Osteocyte (in vitro differentiated cells): Measurements from ENCODE around the gene OR8B8. TPM values are rescaled to one million over a fixed set of nuclear protein-coding genes. Genes with fewer than 3 reads are reported as not detected.
"Not testable (repeated sequence)": the region's sequence is repeated elsewhere in the genome, so short reads cannot be mapped to it uniquely, and the experiment has no call there.

Experiments used
- DNase-seq: peaks from one replicate; pipeline ENCODE4 v3.0.0; 2021; ENCODE audit warnings: mixed read lengths; ENCODE audit not compliant: unreplicated experiment; ENCODE audit errors: extremely low spot score
- H3K27ac Mint-ChIP-seq: one replicate; pipeline ENCODE4 v1.8.0; 2021; ENCODE audit warnings: mild to moderate bottlenecking, mixed read lengths; ENCODE audit not compliant: unreplicated experiment
- H3K27me3 Mint-ChIP-seq: one replicate; pipeline ENCODE4 v1.8.0; 2021; ENCODE audit warnings: mixed read lengths; ENCODE audit not compliant: unreplicated experiment
- H3K36me3 Mint-ChIP-seq: one replicate; pipeline ENCODE4 v1.8.0; 2021; ENCODE audit warnings: mixed read lengths; ENCODE audit not compliant: unreplicated experiment
- H3K4me1 Mint-ChIP-seq: one replicate; pipeline ENCODE4 v1.8.0; 2021; ENCODE audit warnings: mixed read lengths; ENCODE audit not compliant: unreplicated experiment
- H3K4me3 Mint-ChIP-seq: one replicate; pipeline ENCODE4 v1.8.0; 2021; ENCODE audit warnings: mild to moderate bottlenecking, moderate library complexity, mixed read lengths; ENCODE audit not compliant: unreplicated experiment
- H3K9me3 Mint-ChIP-seq: one replicate; pipeline ENCODE4 v1.8.0; 2021; ENCODE audit warnings: mixed read lengths; ENCODE audit not compliant: unreplicated experiment
- CTCF ChIP-seq: fragments of 200-600 bp; sonication (generic); IDR thresholded peaks from 2 replicates; pipeline ENCODE4 v1.5.0; 2021; ENCODE audit warnings: antibody characterized with exemption, mild to moderate bottlenecking, moderate library complexity
- total RNA-seq: library from RNA; stranded (reverse); gene quantifications from 2 replicates; pipeline ENCODE4 v1.2.1, GENCODE V29; 2021

OR8B8 gene
- total RNA-seq, 1 donor from 2014 or later, result not detected

DNA sequence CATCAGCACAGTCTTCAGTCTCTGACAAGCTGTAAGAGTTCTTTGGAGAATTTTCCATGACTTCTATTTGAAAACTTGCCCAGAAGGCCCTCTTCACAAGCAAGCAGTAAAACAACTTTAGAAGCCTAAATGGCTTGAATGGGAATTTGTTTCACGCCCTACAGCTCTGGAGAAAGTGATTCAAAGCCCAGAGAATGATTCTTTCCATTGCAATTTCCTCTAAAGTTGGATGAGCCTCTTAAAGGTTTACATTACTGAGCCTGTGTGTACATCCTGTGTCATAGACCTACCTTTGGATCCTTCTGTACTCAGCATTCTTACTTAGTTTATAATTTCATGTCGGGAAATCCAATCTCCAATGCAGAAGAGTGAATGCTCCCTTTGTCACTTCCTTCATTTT is 39.9 kb downstream of the OR8B8 start:
- Mint-ChIP-seq H3K4me3 (no peak overlapping the region), H3K36me3 (no peaks in the 10 kb centered on the region), H3K27me3 (peaks cover 34% of the 10 kb centered on the region), H3K9me3 (peaks cover 3% of the 10 kb centered on the region), H3K27ac (no peak overlapping the region), H3K4me1 (peaks cover 4% of the 10 kb centered on the region)
- DNase-seq, result no peak
- TF ChIP-seq CTCF, result no peak

DNA sequence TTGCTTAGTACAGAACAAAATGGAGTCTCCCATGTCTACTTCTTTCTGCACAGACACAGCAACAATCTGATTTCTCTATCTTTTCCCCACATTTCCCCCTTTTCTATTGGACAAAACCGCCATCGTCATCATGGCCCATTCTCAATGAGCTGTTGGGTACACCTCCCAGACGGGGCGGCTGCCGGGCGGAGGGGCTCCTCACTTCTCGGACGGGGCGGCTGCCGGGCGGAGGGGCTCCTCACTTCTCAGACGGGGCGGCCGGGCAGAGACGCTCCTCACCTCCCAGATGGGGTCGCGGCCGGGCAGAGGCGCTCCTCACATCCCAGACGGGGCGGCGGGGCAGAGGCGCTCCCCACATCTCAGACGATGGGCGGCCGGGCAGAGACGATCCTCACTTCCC is 42.3 kb downstream of the OR8B8 start:
- H3K36me3 Mint-ChIP-seq, H3K4me3 Mint-ChIP-seq, H3K27ac Mint-ChIP-seq, H3K9me3 Mint-ChIP-seq, DNase-seq, H3K4me1 Mint-ChIP-seq: not testable (repeated sequence)
- H3K27me3 Mint-ChIP-seq, result peaks cover 16% of the 10 kb centered on the region

- Mint-ChIP-seq H3K9me3 (peaks cover 3% of the 10 kb centered on the region), H3K27ac (peak overlapping the region; percentile 31), H3K4me3 (no peak overlapping the region), H3K4me1 (peaks cover 4% of the 10 kb centered on the region), H3K27me3 (peaks cover 14% of the 10 kb centered on the region), H3K36me3 (no peaks in the 10 kb centered on the region)
- TF ChIP-seq CTCF, result peak; percentile 81
- no peak for DNase-seq
Measured at GRCh38 chr11:124402326-124402922, 43.1 kb downstream of the OR8B8 start.

GRCh38 chr11:124398924-124399323 is 46.6 kb downstream of the OR8B8 start, which contains the start of gene OR8B3:
TSS of gene OR8B3 (minus strand) at chr11:124399024. CDS start at chr11:124397351, 1,673 bp downstream.
- Mint-ChIP-seq H3K9me3 (peaks cover 3% of the 10 kb centered on the region), H3K4me3 (no peak within 1 kb of the TSS), H3K27me3 (no peaks in the 10 kb centered on the region), H3K36me3 (no peaks in the 10 kb centered on the region), H3K4me1 (peaks cover 4% of the 10 kb centered on the region), H3K27ac (no peak within 1 kb of the TSS)
- TF ChIP-seq CTCF, result no peak
- DNase-seq, result no peak

GRCh38 chr11:124396847-124397246 is 48.6 kb downstream of the OR8B8 start:
- not testable (repeated sequence) for H3K4me3 Mint-ChIP-seq, H3K27me3 Mint-ChIP-seq, H3K4me1 Mint-ChIP-seq, DNase-seq, H3K27ac Mint-ChIP-seq, H3K36me3 Mint-ChIP-seq, H3K9me3 Mint-ChIP-seq

- Mint-ChIP-seq H3K27ac (no peak overlapping the region), H3K9me3 (no peaks in the 10 kb centered on the region), H3K27me3 (no peaks in the 10 kb centered on the region), H3K36me3 (no peaks in the 10 kb centered on the region), H3K4me1 (no peaks in the 10 kb centered on the region), H3K4me3 (no peak overlapping the region)
- TF ChIP-seq CTCF, result no peak
- DNase-seq, result no peak
Measured at GRCh38 chr11:124394408-124394807, 51.1 kb downstream of the OR8B8 start.

Other genes starting within 250 kb of the OR8B8 start
- gene OR8G1, start 204.6 kb downstream of the OR8B8 start, total RNA-seq, result not detected in 2 replicates
- not detected in 2 replicates for gene OR8G5, start 189.3 kb downstream of the OR8B8 start, total RNA-seq
- gene OR8D1, start 131.7 kb downstream of the OR8B8 start, total RNA-seq, result not detected in 2 replicates
- not detected in 2 replicates for gene OR8D2, start 125.5 kb downstream of the OR8B8 start, total RNA-seq
- gene OR8B2, start 61.2 kb downstream of the OR8B8 start, total RNA-seq, result not detected in 2 replicates
- gene OR8B3, start 46.7 kb downstream of the OR8B8 start, total RNA-seq, result not detected in 2 replicates
- not detected in 2 replicates for gene OR8B4, start 20.8 kb downstream of the OR8B8 start, total RNA-seq
- not detected in 2 replicates for gene OR8B12, start 98.0 kb upstream of the OR8B8 start, total RNA-seq
- gene OR8A1, start 124.3 kb upstream of the OR8B8 start, total RNA-seq, result not detected in 2 replicates
- gene PANX3, start 165.7 kb upstream of the OR8B8 start, total RNA-seq, result not detected in 2 replicates
- gene TBRG1, start 177.2 kb upstream of the OR8B8 start, total RNA-seq, result 34.8 and 37.4 TPM in 2 replicates
- gene SIAE, start 228.0 kb upstream of the OR8B8 start, total RNA-seq, result 13.8 and 18.5 TPM in 2 replicates
- 3.7 and 4.7 TPM in 2 replicates for gene SPA17, start 228.2 kb upstream of the OR8B8 start, total RNA-seq